ELR (cell line): Measurements from ENCODE around the gene RBMY1F.
"Not testable (repeated sequence)": the region's sequence is repeated elsewhere in the genome, so short reads cannot be mapped to it uniquely, and the experiment has no call there.

ENCODE experiments used
- DNase-seq: peaks from one replicate; pipeline ENCODE4 v3.0.0-alpha.2; 2015; ENCODE audit warnings: low read depth

Gene RBMY1F

GRCh38 chrY:22182823-22183222 lies at the start of gene RBMY1F:
RBMY1F (minus strand) TSS chrY:22182923; CDS start chrY:22180969, 1,954 bp downstream.
- not testable (repeated sequence) for DNase-seq

GRCh38 chrY:22151144-22151543 lies 31.6 kb downstream of the RBMY1F start:
- not testable (repeated sequence) for DNase-seq

- not testable (repeated sequence) for DNase-seq
Observed at GRCh38 chrY:22141011-22141695, 41.6 kb downstream of the RBMY1F start.

GRCh38 chrY:22134719-22135118 lies 48.0 kb downstream of the RBMY1F start:
- not testable (repeated sequence) for DNase-seq

GRCh38 chrY:22130494-22130893 lies 52.2 kb downstream of the RBMY1F start:
- DNase-seq, result not testable (repeated sequence)
